Motor neuron (in vitro differentiated cells): ENCODE data around the gene NACC2. TPM values are rescaled to one million over a fixed set of nuclear protein-coding genes. Genes with fewer than 3 reads are reported as not detected.
"Not testable (repeated sequence)": the region's sequence is repeated elsewhere in the genome, so short reads cannot be mapped to it uniquely, and the experiment has no call there.

Experiments
- ATAC-seq, 8 experiments: fragments of 200-7000 bp; cut with Tn5 transposase; replicated peaks in 6 of 8; 2 replicates each; pipeline ENCODE4 v1.8.0; 2021; ENCODE audit warnings: mild to moderate bottlenecking in 8 of 8, moderate library complexity in 8 of 8
- H3K27ac ChIP-seq, 2 donors: fragments of 250-450 bp; sonication (Bioruptor Pico); 2 replicates each; pipeline ENCODE4 v1.9.0; 2021; ENCODE audit warnings: antibody characterized with exemption in 2 of 2, mild to moderate bottlenecking in 2 of 2, moderate library complexity in 1 of 2
- H3K4me1 ChIP-seq, 2 donors: fragments of 250-450 bp; sonication (Bioruptor Pico); replicated peaks in 1 of 2; 2 replicates each; pipeline ENCODE4 v1.6.1; 2021; ENCODE audit warnings: antibody characterized with exemption in 2 of 2, mild to moderate bottlenecking in 2 of 2, moderate library complexity in 1 of 2
- H3K4me3 ChIP-seq, 5 donors: fragments of 250-450 bp; sonication (Bioruptor Pico); 2 replicates each; pipeline ENCODE4 v1.9.0; 2021; ENCODE audit warnings: antibody characterized with exemption in 5 of 5, mild to moderate bottlenecking in 5 of 5, moderate library complexity in 4 of 5
- WGBS, 10 experiments: fragments of 450-650 bp; shearing (Covaris generic); methylation state at CpG; one replicate each; pipeline ENCODE4 v1.0.0; 2022; 5-methylcytosine and 5-hydroxymethylcytosine counted together
- in situ Hi-C, 9 experiments: fragments of 400-800 bp; cut with MboI; loops; one replicate each; pipeline ENCODE4 v1.15.0; 2021; ENCODE audit warnings: low sequenced_read_pairs in 9 of 9, low pct_unique_long_range_greater_than_20kb in 2 of 9; ENCODE audit not compliant: unreplicated experiment in 9 of 9
- total RNA-seq, 8 experiments: library from RNA; unstranded; fragments of 300-600 nt; gene quantifications; 2 replicates each; pipeline versions ENCODE4 v1.2.3 to v1.2.4, GENCODE V29; 2022

Gene NACC2
- total RNA-seq, 8 experiments from 2014 or later = 3.8 to 43.0 (median 16.7) TPM

DNA sequence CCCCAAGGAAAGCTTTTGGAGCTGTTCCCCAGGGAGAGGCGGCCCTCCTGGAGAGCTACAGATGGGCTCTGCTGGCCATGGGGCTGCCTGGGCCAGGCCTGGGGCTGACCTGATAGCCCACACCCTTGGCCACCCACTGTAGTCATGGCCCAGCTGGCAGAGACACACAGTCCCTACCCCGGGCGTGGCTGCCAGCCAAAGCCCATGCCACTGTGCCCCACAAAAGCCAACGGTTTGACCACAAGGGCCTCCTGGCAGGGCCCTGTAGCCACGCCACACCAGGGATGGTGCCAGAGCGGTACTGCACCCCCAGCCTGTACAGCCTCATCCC is 15.2 kb downstream of the NACC2 start:
- H3K4me3 ChIP-seq = no peak overlapping the region
- in situ Hi-C loops = loop anchor here in 1 of 9 experiments (25.0 kb wide), 1 partner anchor 93 kb away; no protein-coding TSS in a partner anchor
- no peak overlapping the region for H3K27ac ChIP-seq
- 80 to 100% (median 93%) methylated on average over 1 to 5 of the region's 6 CpGs; no CpG with 5 or more reads in 7 of the 10 experiments for WGBS, 10 experiments
- peak in 1 of 8 experiments; percentile 35 for ATAC-seq
- peaks cover 7 to 20% of the 10 kb centered on the region in 2 donors for H3K4me1 ChIP-seq

DNA sequence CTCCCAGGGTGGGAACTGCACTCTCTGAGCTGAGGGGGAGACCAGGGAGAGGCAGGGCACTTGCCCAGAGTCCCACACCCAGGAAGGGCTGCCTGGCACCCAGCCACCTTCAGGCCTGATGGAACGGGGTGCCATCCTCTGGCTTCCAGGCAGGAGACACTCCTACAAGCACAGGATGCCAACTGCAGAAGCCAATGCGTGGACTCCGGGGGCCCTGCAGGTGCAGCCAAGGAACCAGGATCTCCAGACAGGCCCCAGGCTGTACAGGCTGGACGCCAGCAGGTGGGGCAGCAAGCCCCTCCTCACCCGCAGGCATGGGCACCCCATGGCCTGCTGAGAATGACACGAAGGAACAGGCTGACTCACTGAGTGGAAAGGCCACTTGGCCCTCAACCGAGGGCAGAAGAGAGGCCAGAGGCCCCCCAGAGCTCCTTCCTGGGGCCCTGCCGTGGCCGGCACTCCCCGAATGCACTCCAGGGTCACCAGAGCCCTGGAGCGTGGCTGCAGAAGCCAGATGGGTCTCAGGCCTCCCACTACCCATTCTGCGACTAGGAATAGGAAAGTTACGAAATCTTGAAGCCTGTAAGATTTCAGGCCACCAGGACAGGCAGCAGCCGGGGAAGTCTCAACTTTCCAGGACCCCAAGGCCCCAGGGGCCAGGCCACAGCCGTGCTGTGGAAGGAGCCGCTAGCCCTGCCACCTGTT is 15.7 kb downstream of the NACC2 start:
- 20 to 100% (median 64%) methylated on average over 1 to 5 of the region's 16 CpGs; no CpG with 5 or more reads in 4 of the 10 experiments for WGBS, 10 experiments
- no peak overlapping the region for H3K4me3 ChIP-seq
- H3K27ac ChIP-seq = no peak overlapping the region
- H3K4me1 ChIP-seq = peaks cover 7 to 20% of the 10 kb centered on the region in 2 donors
- in situ Hi-C loops = loop anchor here in 1 of 9 experiments (25.0 kb wide), 1 partner anchor 92 kb away; no protein-coding TSS in a partner anchor
- ATAC-seq = peak in 6 of 8 experiments; percentile 13 to 53 (median 23)

DNA sequence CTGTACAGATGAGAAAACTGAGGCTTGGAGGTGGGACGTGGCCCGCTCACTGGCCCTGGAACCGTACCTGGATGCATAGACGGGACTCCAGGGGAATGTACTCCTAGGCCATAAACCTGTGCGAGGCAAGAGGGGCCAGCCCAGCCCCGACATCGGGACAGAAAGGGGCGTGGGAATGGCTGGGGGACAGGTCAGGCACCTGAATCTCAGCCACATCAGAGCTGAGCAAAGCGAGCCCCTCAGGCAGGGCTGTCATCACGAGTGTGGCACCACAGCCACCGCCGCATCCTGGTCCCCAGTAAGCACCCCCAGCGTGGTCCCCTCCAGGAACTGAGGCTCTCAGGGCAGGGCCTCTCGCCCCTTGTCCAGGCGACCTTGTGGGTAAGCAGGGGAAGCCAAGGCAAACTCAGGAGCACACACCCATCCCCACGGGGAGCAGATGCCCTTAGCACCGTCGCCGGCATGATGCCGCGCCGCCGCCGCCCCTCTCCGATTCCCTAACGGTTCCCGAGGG is 16.5 kb downstream of the NACC2 start:
- H3K27ac ChIP-seq = no peak overlapping the region
- WGBS, 10 experiments = 60 to 100% (median 79%) methylated on average over 1 to 17 of the region's 27 CpGs; no CpG with 5 or more reads in 2 of the 10 experiments
- peaks cover 7 to 20% of the 10 kb centered on the region in 2 donors for H3K4me1 ChIP-seq
- H3K4me3 ChIP-seq = no peak overlapping the region
- in situ Hi-C loops = loop anchor here in 1 of 9 experiments (25.0 kb wide), 1 partner anchor 91 kb away; no protein-coding TSS in a partner anchor
- ATAC-seq = peak in 1 of 8 experiments; percentile 15

DNA sequence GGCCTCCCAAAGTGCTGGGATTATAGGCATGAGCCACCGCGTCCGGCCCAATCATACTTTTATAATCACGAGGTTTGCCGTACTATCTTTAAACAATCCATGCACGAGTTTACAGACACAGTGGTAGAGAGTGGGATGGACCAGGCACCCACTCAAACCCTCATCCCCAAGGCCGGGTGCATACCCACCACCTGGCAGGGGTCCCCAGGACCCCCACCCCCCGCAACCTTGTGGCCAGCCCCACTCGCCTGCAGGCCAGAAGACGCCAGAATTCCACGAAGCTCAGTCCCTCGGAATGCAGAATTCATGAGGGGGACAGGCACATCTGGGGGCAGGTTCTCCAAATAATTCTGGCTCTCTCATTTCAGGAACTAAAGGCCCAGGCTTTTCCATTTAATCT is 17.1 kb downstream of the NACC2 start:
- WGBS, 10 experiments = 80 to 100% (median 93%) methylated on average over 1 to 3 of the region's 12 CpGs; no CpG with 5 or more reads in 6 of the 10 experiments

DNA sequence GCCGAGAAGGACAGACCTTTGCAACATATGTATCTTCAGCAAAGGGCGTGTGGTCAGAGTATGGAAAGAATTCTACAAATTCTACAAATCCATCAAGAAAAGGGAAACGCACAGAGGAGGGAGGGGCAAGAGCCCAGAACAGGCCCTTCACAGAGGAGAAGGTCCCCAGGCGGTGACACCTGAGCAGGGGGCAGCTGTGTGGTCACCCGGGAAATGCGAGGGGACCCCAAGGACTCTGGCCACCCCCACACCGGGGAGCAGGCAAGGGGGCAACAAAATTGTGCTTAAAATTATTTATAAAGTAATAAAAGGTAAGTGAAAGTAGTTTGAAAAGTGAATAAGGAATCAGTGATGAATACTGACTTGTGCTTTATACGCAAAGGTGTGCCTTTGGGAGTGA is 17.6 kb downstream of the NACC2 start:
- 71 to 100% (median 86%) methylated on average over 1 to 6 of the region's 8 CpGs for WGBS, 10 experiments
- Histone ChIP-seq H3K4me3 (no peak overlapping the region), H3K4me1 (peaks cover 7 to 13% of the 10 kb centered on the region in 2 donors), H3K27ac (no peak overlapping the region)
- in situ Hi-C loops = loop anchor here in 1 of 9 experiments (25.0 kb wide), 1 partner anchor 90 kb away; no protein-coding TSS in a partner anchor
- no peak for ATAC-seq

More for the DNA sequence above, 17.1 kb downstream of the NACC2 start:
- Histone ChIP-seq H3K4me3 (no peak overlapping the region), H3K27ac (no peak overlapping the region), H3K4me1 (peaks cover 7 to 18% of the 10 kb centered on the region in 2 donors)
- no peak for ATAC-seq
- in situ Hi-C loops = loop anchor here in 1 of 9 experiments (25.0 kb wide), 1 partner anchor 91 kb away; no protein-coding TSS in a partner anchor

DNA sequence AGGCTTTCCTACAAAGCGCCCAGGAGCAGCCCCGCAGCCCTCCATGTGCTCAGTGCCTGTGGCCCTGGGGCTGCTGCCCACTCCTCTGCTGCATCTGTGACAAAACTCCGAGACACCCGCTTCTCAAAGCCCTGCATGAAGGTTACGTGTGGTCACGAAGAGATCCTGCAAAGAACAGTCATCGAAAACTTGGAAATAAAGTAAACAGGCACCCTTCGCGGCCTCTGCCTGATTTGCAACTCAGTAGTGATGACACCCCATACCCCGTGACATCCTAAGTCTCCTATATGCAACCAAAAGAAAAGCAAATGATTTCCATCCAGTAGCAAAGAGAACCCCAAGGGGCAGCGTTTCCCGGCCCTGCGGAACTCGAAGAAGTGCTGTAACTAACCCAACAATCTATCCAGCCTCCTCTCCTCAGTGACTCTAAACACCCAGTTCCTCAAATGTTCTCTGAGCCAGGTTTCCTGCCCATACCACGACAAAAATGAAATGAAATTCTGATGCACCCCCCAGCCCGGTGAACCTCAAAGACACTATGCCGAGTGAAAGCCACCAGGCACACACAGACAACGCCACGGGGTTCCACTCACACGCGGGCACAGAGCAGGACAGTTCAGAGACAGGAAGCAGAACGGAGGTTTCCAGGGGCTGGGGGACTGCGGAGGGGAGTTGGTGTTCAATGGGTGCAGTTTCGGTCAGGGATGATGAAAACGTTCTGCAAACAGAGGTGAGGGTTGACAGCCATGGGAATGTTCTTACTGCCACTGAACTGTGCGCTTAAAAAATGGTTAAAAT is 19.0 kb downstream of the NACC2 start:
- H3K27ac ChIP-seq = peak overlapping the region in 1 of 2 donors; percentile 19
- in situ Hi-C loops = loop anchor here in 1 of 9 experiments (25.0 kb wide), 1 partner anchor 89 kb away; no protein-coding TSS in a partner anchor
- peak in 2 of 8 experiments; percentile 23 to 32 for ATAC-seq

DNA sequence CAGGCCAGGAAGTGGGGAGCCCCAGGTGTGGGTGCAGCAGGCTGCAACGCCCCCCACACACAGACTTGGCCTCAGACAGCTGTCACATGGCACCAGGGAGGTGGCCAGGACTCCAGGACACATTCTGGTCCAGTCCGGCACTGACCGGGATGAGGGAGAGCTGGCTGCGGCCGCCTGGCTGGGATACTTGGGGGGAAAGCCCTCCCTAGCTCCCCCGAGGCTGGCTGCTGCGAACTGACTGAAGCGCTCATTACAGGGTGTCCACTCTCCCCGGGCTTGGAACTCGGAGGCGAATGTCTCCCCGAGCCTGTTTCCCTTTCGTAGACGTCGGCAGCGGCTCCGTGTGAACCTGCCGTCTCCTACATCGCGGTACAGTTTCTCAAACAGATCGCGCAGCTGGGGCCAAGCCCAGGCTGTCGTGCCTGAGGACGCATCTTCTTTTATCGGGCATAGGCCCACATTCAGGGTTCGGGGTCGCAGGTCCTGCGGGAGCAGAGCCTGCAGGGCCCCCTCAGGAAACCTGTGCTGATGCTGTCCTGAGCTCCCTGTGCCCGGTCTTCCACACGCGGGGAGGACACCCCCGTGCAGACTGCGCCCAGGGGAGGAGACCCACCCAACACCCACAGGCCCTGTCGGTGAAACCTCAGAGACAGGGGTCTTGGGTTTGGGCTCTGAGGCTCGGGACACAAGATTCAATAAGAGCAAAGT is 19.8 kb downstream of the NACC2 start:
- in situ Hi-C loops = loop anchor here in 1 of 9 experiments (25.0 kb wide), 1 partner anchor 88 kb away; no protein-coding TSS in a partner anchor
- WGBS, 10 experiments = 83 to 100% (median 98%) methylated on average over 1 to 16 of the region's 35 CpGs; no CpG with 5 or more reads in 4 of the 10 experiments
- peak in 3 of 8 experiments; percentile 17 to 36 (median 33) for ATAC-seq
- Histone ChIP-seq H3K4me3 (no peak overlapping the region), H3K27ac (no peak overlapping the region), H3K4me1 (peaks cover 3 to 7% of the 10 kb centered on the region in 2 donors)

More for the DNA sequence above, 19.0 kb downstream of the NACC2 start:
- Histone ChIP-seq H3K4me3 (no peak overlapping the region), H3K4me1 (peaks cover 4 to 7% of the 10 kb centered on the region in 2 donors)
- 80 to 100% (median 88%) methylated on average over 1 to 14 of the region's 26 CpGs for WGBS, 10 experiments

DNA sequence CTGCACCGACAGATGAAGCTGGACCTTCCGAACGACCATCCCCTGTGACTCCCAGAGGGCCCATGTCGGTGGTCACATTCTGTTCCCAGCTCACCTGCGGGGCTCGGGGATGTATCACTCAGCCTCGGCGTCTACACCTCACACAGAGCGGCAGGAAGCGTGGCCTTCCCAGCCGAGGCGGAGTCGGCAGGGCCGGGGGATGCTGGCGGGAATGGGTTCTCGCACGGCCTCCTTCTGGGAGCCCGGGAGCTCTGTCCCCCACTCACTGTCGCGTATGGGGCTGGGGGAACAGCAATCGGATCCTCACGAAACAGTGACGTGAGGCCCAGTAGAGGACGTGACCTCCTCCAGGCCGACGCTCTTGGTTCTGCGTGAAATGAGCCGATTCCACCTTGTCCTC is 20.4 kb downstream of the NACC2 start:
- in situ Hi-C loops = loop anchor here in 1 of 9 experiments (25.0 kb wide), 1 partner anchor 87 kb away; no protein-coding TSS in a partner anchor
- H3K4me1 ChIP-seq = peaks cover 3 to 7% of the 10 kb centered on the region in 2 donors
- H3K4me3 ChIP-seq = no peak overlapping the region
- no peak overlapping the region for H3K27ac ChIP-seq
- ATAC-seq = peak in 1 of 8 experiments; percentile 7
- WGBS, 10 experiments = 88 to 100% (median 93%) methylated on average over 2 to 10 of the region's 28 CpGs; no CpG with 5 or more reads in 5 of the 10 experiments

DNA sequence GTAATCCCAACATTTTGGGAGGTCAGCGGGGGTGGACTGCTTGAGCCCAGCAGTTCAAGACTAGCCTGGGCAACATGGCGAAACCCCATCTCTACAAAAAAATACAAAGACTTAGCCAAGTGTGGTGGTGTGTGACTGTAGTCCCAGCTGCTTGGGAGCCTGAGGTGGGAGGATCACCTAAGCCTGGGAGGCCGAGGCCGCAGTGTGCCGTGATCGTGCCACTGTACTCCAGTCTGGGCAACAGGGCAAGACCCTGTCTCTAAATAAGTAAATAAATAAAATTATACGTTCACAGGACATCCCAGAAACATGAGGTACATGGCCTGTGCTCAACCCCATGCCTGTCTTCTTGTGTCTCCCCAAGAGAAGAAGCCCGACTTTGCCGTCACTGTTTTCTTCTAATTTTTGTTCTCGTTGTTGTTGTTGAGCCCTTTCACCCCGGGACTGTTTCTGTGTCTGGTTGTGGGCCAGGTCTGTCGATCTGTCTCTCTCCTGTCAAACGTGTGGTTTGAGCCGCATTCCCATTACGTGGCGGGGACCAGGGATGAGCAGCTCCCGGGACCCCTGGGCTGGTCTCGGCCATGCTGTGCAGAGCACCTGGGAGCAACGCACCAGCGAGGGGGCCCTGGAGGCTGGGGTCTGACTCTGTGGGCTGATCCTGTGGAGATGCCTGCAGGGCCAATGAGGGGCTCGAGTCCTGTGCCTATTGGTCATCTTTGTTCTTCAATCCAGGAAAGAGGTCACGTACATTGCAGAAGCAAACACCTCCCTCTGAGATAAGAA is 32.2 kb downstream of the NACC2 start:
- in situ Hi-C loops = no loop called here
- peaks cover 21 to 29% of the 10 kb centered on the region in 2 donors for H3K4me1 ChIP-seq
- H3K27ac ChIP-seq = no peak overlapping the region
- WGBS, 10 experiments = 0 to 100% (median 97%) methylated on average over 1 to 7 of the region's 22 CpGs; no CpG with 5 or more reads in 1 of the 10 experiments
- ATAC-seq = no peak
- H3K4me3 ChIP-seq = no peak overlapping the region

DNA sequence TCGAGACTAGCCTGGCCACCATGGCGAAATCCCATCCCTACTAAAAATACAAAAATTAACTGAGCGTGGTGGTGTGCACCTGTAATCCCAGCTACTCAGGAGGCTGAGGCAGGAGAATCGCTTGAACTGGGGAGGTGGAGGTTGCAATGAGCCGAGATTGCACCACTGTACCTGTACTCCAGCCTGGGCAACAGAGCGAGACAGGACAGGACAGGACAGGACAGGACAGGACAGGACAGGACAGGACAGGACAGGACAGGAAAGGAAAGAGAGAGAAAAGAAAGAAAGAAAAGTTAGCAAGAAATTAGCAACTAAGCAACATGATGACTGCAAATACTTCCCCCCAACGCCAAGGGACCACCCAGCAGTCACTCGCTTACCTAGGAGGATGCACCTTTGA is 33.2 kb downstream of the NACC2 start:
- WGBS, 10 experiments = 80 to 100% (median 96%) methylated on average over 1 to 7 of the region's 8 CpGs; no CpG with 5 or more reads in 5 of the 10 experiments
- H3K27ac ChIP-seq, ATAC-seq, in situ Hi-C loops, H3K4me3 ChIP-seq: not testable (repeated sequence)
- peaks cover 30 to 38% of the 10 kb centered on the region in 2 donors for H3K4me1 ChIP-seq

DNA sequence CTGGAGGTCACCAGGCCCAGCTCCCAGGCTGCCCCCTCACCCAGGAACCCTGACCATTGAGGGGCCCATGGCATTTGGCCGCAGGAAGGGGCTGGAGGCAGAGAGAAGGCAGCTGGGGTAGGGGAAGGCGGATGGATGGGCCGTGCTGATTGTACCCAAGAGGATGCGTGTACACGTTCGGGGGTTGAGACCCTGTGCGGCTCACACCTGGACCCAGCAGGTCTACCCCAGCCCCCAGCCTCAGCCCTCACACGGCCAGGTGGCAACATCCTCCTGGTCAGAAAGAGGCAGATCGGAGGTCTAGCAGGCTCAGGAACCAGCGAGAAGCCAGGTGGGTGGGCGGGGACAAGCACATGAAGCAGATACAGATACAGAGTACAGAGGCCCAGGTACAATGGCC is 33.7 kb downstream of the NACC2 start:
- H3K4me3 ChIP-seq = no peak overlapping the region
- 80 to 100% (median 92%) methylated on average over 2 to 6 of the region's 11 CpGs; no CpG with 5 or more reads in 6 of the 10 experiments for WGBS, 10 experiments
- ATAC-seq = no peak
- no peak overlapping the region for H3K27ac ChIP-seq
- in situ Hi-C loops = no loop called here
- H3K4me1 ChIP-seq = peaks cover 35 to 43% of the 10 kb centered on the region in 2 donors
